K562 (cell line): ENCODE results near the gene TLCD1. TPM values are rescaled to one million over a fixed set of nuclear protein-coding genes. Genes with fewer than 3 reads are reported as not detected.
A peak's percentile ranks its signal among the peaks of the same experiment; 100 is the strongest.

Experiments used
- BDP1 ChIP-seq: IDR thresholded peaks from 3 replicates; pipeline ENCODE4 v1.6.1; 2011; ENCODE audit not compliant: insufficient read length, insufficient read depth
- CBX8 ChIP-seq: fragments of 200-600 bp; sonication (generic); IDR thresholded peaks from 2 replicates; pipeline ENCODE4 v1.6.1; 2012; ENCODE audit warnings: borderline replicate concordance, mixed run types, low read depth, mild to moderate bottlenecking, moderate library complexity, mixed read lengths, low read length, control low read depth, inconsistent platforms; ENCODE audit not compliant: poor library complexity, severe bottlenecking; ENCODE audit errors: extremely low read depth
- ETV1 ChIP-seq: fragments of 450-650 bp; conservative IDR thresholded peaks from 2 replicates; pipeline ENCODE4 v1.6.1; 2016; ENCODE audit warnings: missing genetic modification characterization, control low read depth, low read depth, missing compliant biosample characterization
- GTF3C2 ChIP-seq: IDR thresholded peaks from 3 replicates; pipeline ENCODE4 v1.6.1; 2011; ENCODE audit warnings: borderline replicate concordance, mild to moderate bottlenecking, moderate library complexity; ENCODE audit not compliant: insufficient read length; ENCODE audit errors: extremely low read depth
- HCFC1 ChIP-seq: IDR thresholded peaks from 2 replicates; pipeline ENCODE4 v1.6.1; 2012; ENCODE audit warnings: low read depth, low read length, improper control_type of control experiment
- HDAC6 ChIP-seq: IDR thresholded peaks from 2 replicates; pipeline ENCODE4 v1.6.1; 2012; ENCODE audit warnings: low read depth, mild to moderate bottlenecking, control low read depth, inconsistent platforms, low read length, moderate library complexity
- HDAC8 ChIP-seq: fragments of 450-650 bp; IDR thresholded peaks from 2 replicates; pipeline ENCODE4 v1.6.1; 2016; ENCODE audit warnings: mild to moderate bottlenecking, missing genetic modification characterization, moderate library complexity, missing compliant biosample characterization
- KLF16 ChIP-seq: IDR thresholded peaks from 2 replicates; pipeline ENCODE4 v1.6.1; 2016; ENCODE audit warnings: antibody characterized with exemption
- MAFG ChIP-seq: fragments of 450-650 bp; conservative IDR thresholded peaks from 2 replicates; pipeline ENCODE4 v1.6.1; 2016; ENCODE audit warnings: missing genetic modification characterization, missing compliant biosample characterization
- MEF2A ChIP-seq: IDR thresholded peaks from 2 replicates; pipeline ENCODE4 v1.6.1; 2011; ENCODE audit warnings: low read depth, mild to moderate bottlenecking, low read length, moderate library complexity; ENCODE audit not compliant: control insufficient read depth
- NFRKB ChIP-seq: fragments of 450-650 bp; IDR thresholded peaks from 2 replicates; pipeline ENCODE4 v1.6.1; 2016; ENCODE audit warnings: low read depth
- RBM22 ChIP-seq: fragments of 200-400 bp; formaldehyde crosslinking; IDR thresholded peaks from 2 replicates; pipeline ENCODE4 v1.6.1; 2018; ENCODE audit warnings: low read length, low read depth; ENCODE audit not compliant: poor library complexity, severe bottlenecking
- RFX5 ChIP-seq: IDR thresholded peaks from 2 replicates; pipeline ENCODE4 v1.6.1; 2011; ENCODE audit warnings: low read depth, mild to moderate bottlenecking, improper control_type of control experiment, low read length
- SMAD1 ChIP-seq: fragments of 150-350 bp; IDR thresholded peaks from 2 replicates; pipeline ENCODE4 v1.6.1; 2014; ENCODE audit warnings: low read length, low read depth; ENCODE audit not compliant: partially characterized antibody
- TSC22D4 ChIP-seq: fragments of 450-650 bp; IDR thresholded peaks from 2 replicates; pipeline ENCODE4 v1.6.1; 2016; ENCODE audit warnings: missing genetic modification characterization, missing biosample characterization, control low read depth
- TSHZ1 ChIP-seq: fragments of 250-450 bp; sonication (Bioruptor Pico); IDR thresholded peaks from 2 replicates; pipeline ENCODE4 v1.4.0; 2020; ENCODE audit warnings: mild to moderate bottlenecking, moderate library complexity
- ZBTB1 ChIP-seq: sonication (generic); formaldehyde crosslinking; IDR thresholded peaks from 2 replicates; pipeline ENCODE4 v1.8.1; 2023; ENCODE audit warnings: missing genetic modification reagents, low read depth, mild to moderate bottlenecking, borderline replicate concordance
- ZBTB43 ChIP-seq: sonication (generic); formaldehyde crosslinking; IDR thresholded peaks from 2 replicates; pipeline ENCODE4 v1.8.0; 2023; ENCODE audit warnings: mild to moderate bottlenecking, missing genetic modification reagents
- ZNF324 ChIP-seq: fragments of 250-450 bp; sonication (Bioruptor Pico); IDR thresholded peaks from 2 replicates; pipeline ENCODE4 v1.4.0; 2020; ENCODE audit warnings: mild to moderate bottlenecking
- ZNF384 ChIP-seq: IDR thresholded peaks from 2 replicates; pipeline ENCODE4 v1.6.1; 2012; ENCODE audit warnings: low read depth, low read length, improper control_type of control experiment
- polyA plus RNA-seq, 8 experiments: library from polyadenylated mRNA; depleted of rRNA in 4 of 8; stranded (reverse) in 5 of 8; unstranded in 3 of 8; fragments of >200 nt; fragmentation: Nextera tagmentation in 2 of 8; fragmentation: Illumina TruSeq in 1 of 8; extraction: Ambion mirVana in 2 of 8; extraction: Trizol in 1 of 8; gene quantifications; 2 replicates each; pipeline versions ENCODE4 v1.2.1 to v1.2.3, GENCODE V29; 2011 to 2014; ENCODE audit warnings: inconsistent platforms in 1 of 8, missing spikeins in 1 of 8
- total RNA-seq, 7 experiments: library from RNA; depleted of rRNA in 6 of 7; stranded (reverse); fragments of >200 nt in 6 of 7; fragmentation: Illumina TruSeq in 2 of 7; extraction: Trizol in 2 of 7; gene quantifications; 2 replicates each; pipeline versions ENCODE4 v1.2.1 to v1.2.3, GENCODE V29; 2011 to 2021; ENCODE audit warnings: low replicate concordance in 1 of 7

TLCD1 gene
- total and polyA plus RNA-seq, 9 of the 15 experiments (the other 6 are each of a cell fraction or from before 2014, with no cell fraction given) = 6.8 to 37.7 (median 21.7) TPM

GRCh38 chr17:28726627-28727491, 826 bp upstream of the TLCD1 start (continued):
- TF ChIP-seq HDAC8 (tag) (no peak), TSC22D4 (tag) (no peak), HDAC6 (no peak), GTF3C2 (no peak), CBX8 (no peak), TSHZ1 (no peak), RBM22 (peak; percentile 61), RFX5 (no peak), KLF16 (peak; percentile 95), NFRKB (no peak), MEF2A (no peak), ZBTB1 (no peak), BDP1 (no peak), ETV1 (tag) (peak; percentile 64), SMAD1 (peak; percentile 66), ZBTB43 (CRISPR knock-in tag) (no peak), MAFG (tag) (no peak; the same call in 1 of the 2 replicates), ZNF384 (peak; percentile 55; the same call in 1 of the 2 replicates), ZNF324 (CRISPR knock-in tag) (no peak), HCFC1 (peak; percentile 52)
